GM21825 (cell line): ENCODE data around the gene ITGB2.
A peak's percentile ranks its signal among the peaks of the same experiment; 100 is the strongest.

Experiments used
- ATAC-seq: cut with Tn5 transposase; IDR thresholded peaks from one replicate; pipeline ENCODE4 v1.9.1; 2021; ENCODE audit warnings: mild to moderate bottlenecking, moderate library complexity; ENCODE audit not compliant: unreplicated experiment

Gene ITGB2

GRCh38 chr21:44850905-44851657 lies 69.6 kb downstream of the ITGB2 start:
- no peak for ATAC-seq

- ATAC-seq: no peak
Observed at GRCh38 chr21:44850208-44850800, 70.4 kb downstream of the ITGB2 start.

DNA sequence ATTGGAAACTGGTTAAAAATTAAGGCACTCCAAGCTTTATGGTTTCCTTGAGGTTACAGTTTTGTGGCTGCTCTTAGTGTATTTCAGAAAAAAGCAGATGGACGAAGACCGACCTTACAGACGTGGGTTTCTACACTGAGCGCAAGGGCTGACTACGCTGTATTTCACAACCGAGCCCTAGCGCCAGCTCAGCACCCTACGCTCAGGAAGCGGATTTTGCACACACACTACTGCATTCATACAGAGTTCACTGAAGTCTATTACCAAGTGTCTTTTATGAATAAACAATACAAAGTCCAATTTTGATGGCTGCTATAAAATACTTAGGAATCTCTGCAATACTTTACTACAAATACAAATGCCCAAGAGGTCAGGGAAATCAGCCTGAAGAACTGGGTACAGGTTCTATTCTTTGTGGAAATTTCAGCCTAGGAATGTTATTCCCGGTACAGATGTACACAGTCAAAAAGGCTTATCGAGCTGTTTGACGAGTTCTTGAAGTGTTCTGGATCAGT lies 71.0 kb downstream of the ITGB2 start:
- no peak for ATAC-seq

DNA sequence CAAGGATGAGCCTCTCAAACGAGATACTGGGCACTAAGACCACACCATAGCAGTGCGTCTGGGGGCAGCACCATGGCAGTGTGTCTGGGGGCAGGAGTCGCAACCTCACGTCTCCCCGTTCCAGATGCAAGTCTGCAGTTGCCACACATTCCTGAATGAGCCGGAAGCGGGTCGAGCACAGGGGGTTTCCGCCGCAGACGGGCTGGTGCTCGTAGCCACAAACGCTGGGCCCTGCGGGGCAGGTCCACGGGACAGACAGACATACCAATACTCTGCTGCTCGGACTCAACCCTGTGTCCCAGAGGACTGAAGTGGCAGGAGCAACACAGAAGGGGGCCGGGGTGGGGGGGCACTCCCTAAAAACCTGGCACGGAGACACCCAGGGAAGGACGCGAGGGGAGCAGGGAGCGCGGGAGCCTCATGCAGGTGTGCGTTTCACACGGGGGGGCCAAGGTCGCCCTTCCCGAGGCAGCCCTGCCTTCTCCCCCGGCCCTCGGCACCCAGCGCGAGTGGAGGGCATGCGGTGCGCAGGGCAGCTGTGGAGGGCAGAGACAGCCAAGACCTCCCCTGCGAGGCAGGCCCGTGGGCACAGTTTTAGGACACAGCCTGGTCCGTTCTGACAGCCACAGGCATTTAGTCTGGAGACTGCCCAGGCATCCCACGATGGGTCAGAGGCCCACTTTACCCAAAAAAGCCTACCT lies 71.7 kb downstream of the ITGB2 start:
- ATAC-seq: no peak

GRCh38 chr21:44847261-44848056 lies 73.2 kb downstream of the ITGB2 start:
- ATAC-seq: no peak

DNA sequence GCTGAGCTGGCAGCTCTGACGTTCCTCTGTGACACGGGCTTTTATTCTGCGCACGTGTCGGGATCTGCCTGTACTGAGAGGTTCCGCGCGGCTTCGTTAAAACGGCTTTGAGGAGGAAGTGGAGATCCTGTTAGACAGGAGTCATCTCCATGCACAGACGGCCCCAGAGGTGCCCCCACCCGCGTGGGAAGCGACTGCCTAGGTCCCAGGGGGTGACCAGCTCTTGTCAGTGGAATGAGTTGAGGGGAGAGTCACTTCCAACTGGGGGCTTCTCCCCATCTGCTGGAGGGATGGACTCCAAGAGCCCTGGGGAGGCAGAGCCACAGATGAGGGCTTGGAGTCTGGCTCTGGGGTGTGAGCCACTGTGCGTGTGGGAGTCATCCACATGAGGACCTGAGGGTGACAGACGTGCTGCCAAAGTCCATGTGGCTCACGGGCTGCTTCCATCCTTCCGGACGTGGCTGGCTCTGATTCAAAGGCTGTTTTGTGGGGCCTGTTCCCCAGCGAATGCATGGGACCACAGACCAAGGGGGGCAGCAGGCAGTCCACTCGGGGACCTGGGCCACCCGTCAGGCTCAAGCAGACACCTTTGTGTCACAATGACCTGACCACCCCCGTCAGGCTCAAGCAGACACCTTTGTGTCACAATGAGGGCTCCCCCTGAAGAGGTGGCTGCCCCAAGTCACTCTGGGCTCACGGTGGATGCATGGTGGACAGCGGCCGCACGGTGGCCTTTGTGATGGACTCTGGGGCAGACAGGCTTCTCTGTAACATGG lies 74.0 kb downstream of the ITGB2 start:
- ATAC-seq: no peak

- no peak for ATAC-seq
Observed at GRCh38 chr21:44846224-44846484, 74.5 kb downstream of the ITGB2 start.

- peak; percentile 51 for ATAC-seq
Observed at GRCh38 chr21:44845418-44846223, 75.1 kb downstream of the ITGB2 start.

- ATAC-seq: no peak
Observed at GRCh38 chr21:44844256-44844655, 76.4 kb downstream of the ITGB2 start.

DNA sequence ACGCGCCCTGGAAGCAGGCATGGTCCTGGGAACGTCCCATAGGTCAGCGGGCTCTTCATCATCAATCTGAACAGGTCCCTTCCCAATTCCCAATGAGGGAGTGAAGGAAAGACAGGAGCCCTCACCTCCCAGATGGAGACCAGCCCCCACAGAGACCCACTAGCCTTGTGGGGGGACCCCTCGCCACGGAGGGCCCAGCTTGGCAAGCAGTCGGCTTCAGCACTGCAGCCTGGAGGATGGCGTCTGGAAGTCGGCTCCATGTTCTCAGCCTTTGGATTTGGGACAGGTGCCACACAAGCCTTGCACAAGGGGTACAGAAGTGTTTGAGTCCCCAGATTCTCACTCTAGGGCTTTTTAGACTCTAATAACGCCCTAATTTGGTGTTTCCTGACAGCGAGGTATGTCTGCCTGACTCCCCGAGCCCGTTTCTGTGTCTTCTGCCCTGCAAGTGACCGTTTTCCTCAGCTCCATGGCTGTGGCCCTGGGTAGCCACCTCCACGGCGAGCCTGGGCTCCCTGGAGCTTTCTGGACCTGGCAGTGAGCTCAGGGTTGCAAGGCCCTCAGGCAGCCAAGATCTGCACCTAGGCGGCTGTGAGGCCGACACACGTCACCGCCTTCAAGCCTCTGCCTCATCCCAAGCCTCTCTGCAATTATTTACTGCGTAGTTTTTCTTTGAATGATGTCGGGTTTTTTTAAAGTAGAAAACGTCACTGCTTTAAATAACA lies 77.8 kb downstream of the ITGB2 start:
- no peak for ATAC-seq

DNA sequence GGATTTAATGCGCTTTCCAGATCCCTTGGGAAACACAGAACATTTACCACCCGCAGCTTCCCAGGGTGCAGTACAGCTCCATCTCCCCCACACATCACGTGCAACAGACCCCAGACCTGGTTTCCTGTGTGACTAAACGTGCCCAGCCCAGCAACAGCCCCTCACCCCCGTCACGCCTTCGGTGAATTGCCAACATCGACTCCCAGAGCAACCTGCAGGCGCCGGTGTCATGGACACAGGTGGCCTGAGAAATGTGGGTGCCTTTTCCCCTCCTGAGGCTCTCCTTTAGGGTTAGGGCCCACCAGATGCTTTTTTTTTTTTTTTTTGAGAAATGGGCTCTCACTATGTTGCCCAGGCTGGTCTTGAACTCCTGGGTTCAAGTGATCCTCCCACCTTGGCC lies 78.6 kb downstream of the ITGB2 start:
- no peak for ATAC-seq

DNA sequence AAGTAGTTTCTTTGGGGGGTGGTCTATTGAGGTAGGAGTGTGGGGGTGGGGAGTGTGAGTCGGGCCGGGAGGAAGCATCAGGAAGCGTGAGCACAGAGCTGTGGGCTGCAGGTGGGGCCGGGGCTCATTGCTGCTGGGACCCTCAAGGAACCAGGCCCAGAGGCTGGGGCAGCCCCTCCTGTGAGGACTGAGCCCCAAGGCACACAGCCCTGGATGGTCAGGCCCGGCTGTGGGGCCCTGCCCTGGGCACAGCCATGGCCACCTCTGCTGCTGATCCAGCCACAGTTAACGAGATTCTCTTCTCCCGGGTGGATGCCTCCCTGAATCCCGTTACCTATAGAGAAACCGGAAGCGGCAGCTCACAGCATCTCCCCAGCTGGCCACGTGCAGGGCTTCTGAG lies 79.9 kb downstream of the ITGB2 start:
- ATAC-seq: no peak

GRCh38 chr21:44838951-44839350 lies 81.7 kb downstream of the ITGB2 start:
- ATAC-seq: no peak

DNA sequence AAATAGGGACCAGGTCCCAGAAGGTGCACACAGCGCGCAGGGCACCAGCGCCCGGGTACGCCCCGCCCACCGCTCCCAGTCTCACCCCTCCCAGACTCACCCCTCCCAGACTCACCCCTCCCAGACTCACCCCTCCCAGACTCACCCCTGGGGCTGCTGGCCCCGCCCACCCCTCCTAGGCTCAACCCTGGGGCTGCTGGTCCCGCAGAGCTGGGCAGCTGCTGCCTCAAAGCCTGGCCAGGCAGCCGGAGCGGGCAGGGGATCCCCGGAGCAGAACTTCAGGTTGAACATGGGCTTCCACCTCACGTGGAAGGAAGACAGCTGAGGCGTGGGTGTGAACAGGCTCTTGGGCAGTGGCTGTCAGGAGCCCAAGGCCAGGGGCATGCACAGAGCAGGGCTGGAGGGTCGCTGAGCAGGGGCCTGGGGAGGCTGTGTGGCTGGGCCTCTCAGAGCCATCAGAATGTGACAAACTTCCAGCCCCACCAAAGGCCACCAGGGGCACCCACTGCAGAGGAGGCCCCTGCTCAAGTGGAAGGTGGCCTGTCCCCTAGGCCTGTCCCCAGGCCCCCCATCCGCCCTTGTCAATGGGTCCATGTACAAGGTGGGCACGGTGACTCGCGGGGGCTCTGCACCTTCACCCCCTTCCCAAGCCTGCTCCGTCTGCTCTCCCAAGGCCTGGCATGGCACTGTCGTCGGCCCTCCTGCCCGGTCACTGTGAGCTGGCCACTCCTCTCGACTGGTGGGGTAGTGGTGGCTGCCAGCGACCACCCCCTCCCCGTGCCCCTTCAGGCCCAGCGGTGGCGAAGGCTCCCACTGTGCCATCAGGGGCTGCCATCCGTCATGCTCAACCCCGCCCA lies 82.4 kb downstream of the ITGB2 start:
- ATAC-seq: no peak

DNA sequence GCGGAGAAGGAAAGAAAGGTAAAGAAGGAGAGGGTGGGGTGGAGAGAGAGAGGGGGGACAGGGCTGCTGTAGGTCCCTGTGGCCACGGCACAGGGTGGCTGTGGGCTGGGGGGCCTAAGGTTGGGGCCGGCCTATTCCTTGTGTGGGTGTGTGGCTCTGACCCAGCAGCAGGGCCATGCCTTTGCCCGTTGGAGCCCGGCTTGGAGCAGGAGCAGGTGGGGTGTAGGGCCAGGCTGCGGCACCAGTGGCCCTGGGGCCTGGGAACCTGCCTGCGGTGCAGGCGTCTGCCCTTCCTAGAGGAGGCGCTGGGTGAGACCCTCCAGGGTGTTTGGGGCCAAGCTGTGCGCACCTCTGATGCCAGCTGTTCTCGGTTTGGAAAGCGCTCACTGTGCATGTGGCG lies 83.2 kb downstream of the ITGB2 start:
- ATAC-seq: no peak

DNA sequence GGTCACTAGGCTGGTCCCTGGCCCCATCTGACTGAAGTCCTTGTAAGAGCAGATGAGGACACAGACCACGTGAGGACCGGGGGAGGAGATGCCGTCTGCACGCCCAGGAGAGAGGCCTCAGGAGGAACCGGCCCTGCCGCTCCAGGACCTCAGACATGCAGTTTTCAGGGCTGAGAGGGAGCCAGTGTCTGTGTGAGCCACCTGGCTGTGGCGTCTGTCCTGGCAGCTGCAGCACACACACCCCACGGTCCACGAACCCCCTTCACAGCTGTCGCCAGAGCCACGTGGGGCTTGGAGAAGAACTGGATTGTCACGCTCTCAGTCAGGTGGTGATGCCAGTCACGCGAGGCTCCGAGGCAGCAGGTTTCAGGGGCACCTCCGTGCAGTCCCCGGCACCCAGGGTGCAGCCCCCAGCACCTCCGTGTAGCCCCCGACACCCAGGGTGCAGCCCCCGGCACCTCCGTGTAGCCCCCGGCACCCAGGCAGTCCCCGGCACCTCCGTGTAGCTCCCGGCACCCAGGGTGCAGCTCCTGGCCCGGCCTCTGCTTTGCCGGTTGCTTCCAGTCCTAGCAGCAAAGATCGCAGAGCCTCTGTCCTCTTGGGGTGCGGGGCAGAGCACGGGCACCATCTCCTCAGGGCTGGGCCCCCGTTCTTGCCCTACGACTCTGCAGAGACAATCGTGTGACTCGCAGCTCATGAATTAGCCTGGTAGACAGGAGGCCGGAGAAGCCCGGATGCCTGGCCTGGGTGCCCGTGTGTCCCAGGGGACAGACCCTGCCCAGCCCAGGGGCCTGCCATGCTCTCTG lies 83.8 kb downstream of the ITGB2 start:
- ATAC-seq: no peak

DNA sequence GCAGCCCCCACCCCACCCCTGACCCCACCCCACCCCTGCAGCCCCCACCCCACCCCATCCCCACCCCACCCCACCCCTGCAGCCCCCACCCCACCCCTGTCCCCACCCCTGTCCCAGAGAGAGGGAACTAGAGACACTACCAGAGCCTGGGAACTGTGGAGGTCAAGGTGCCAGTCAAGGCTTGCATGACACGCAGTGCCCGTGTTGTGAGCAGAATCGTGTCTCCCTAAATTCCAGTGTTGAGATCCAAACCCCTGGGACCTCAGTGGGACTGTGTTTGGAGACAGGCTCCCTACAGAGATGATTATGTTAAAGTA lies 84.4 kb downstream of the ITGB2 start:
- ATAC-seq: no peak
